GM12878 (cell line): Measurements from ENCODE around the gene SOAT2. TPM values are rescaled to one million over a fixed set of nuclear protein-coding genes. Genes with fewer than 3 reads are reported as not detected.

Experiments
- BHLHE40 ChIP-seq, 2 experiments: fragments of 450-650 bp in 1 of 2; IDR thresholded peaks; 2 replicates each; pipeline ENCODE4 v1.6.1; 2011 to 2017; ENCODE audit warnings: low read depth in 2 of 2, borderline replicate concordance in 1 of 2, improper control_type of control experiment in 1 of 2, low read length in 1 of 2, mild to moderate bottlenecking in 1 of 2
- EZH2 ChIP-seq: IDR thresholded peaks from 2 replicates; pipeline ENCODE4 v1.6.1; 2012; ENCODE audit warnings: low read depth, mild to moderate bottlenecking, control low read depth, inconsistent platforms, low read length, borderline replicate concordance; ENCODE audit not compliant: control insufficient read depth
- JUNB ChIP-seq: IDR thresholded peaks from 2 replicates; pipeline ENCODE4 v1.6.1; 2016; ENCODE audit warnings: antibody characterized with exemption, mild to moderate bottlenecking
- PAX5 ChIP-seq: IDR thresholded peaks from 2 replicates; pipeline ENCODE4 v1.6.1; 2011; ENCODE audit warnings: low read depth, low read length, borderline replicate concordance
- RELA ChIP-seq: fragments of 450-650 bp; IDR thresholded peaks from 2 replicates; pipeline ENCODE4 v1.8.0; 2014; ENCODE audit warnings: borderline replicate concordance; ENCODE audit not compliant: partially characterized antibody
- SIX5 ChIP-seq: IDR thresholded peaks from 2 replicates; pipeline ENCODE4 v1.6.1; 2011; ENCODE audit warnings: mild to moderate bottlenecking, low read depth, low read length, moderate library complexity; ENCODE audit not compliant: severe bottlenecking
- SMAD1 ChIP-seq: fragments of 450-650 bp; IDR thresholded peaks from 2 replicates; pipeline ENCODE4 v1.6.1; 2018; ENCODE audit warnings: mild to moderate bottlenecking, low read depth; ENCODE audit not compliant: partially characterized antibody
- SUZ12 ChIP-seq: fragments of 200-600 bp; sonication (generic); IDR thresholded peaks from one replicate; pipeline ENCODE4 v1.6.1; 2018; ENCODE audit warnings: antibody characterized with exemption, mild to moderate bottlenecking; ENCODE audit not compliant: unreplicated experiment
- USF1 ChIP-seq: IDR thresholded peaks from 2 replicates; pipeline ENCODE4 v1.6.1; 2011; ENCODE audit warnings: borderline replicate concordance, low read depth, mild to moderate bottlenecking, moderate library complexity, mixed read lengths, low read length; ENCODE audit not compliant: insufficient read depth; ENCODE audit errors: extremely low read length
- USF2 ChIP-seq: IDR thresholded peaks from 2 replicates; pipeline ENCODE4 v1.6.1; 2011; ENCODE audit warnings: low read depth, low read length, improper control_type of control experiment, borderline replicate concordance
- WRNIP1 ChIP-seq: IDR thresholded peaks from 2 replicates; pipeline ENCODE4 v1.6.1; 2011; ENCODE audit warnings: low read depth, low read length, improper control_type of control experiment, borderline replicate concordance
- ZNF217 ChIP-seq: fragments of 450-650 bp; IDR thresholded peaks from 2 replicates; pipeline ENCODE4 v1.6.1; 2017; ENCODE audit warnings: antibody characterized with exemption, mild to moderate bottlenecking
- ZNF274 ChIP-seq: IDR thresholded peaks from one replicate; pipeline ENCODE4 v1.8.0; 2011; ENCODE audit not compliant: insufficient read length, insufficient read depth
- polyA plus RNA-seq, 11 experiments: library from polyadenylated mRNA; depleted of rRNA in 4 of 11; unstranded in 6 of 11; stranded (reverse) in 5 of 11; fragments of >200 nt; fragmentation: Nextera tagmentation in 4 of 11; fragmentation: Illumina TruSeq in 1 of 11; extraction: Ambion mirVana in 4 of 11; extraction: Trizol in 1 of 11; gene quantifications; 1 replicate in 1 of 11; 2 replicates in 10 of 11; pipeline versions ENCODE4 v1.2.1 to v1.2.3, GENCODE V29; 2011 to 2016; ENCODE audit warnings: inconsistent platforms in 2 of 11, missing spikeins in 2 of 11, low read depth in 1 of 11
- total RNA-seq, 4 experiments: library from RNA; depleted of rRNA in 3 of 4; stranded (reverse); fragments of >200 nt in 3 of 4; fragmentation: Illumina TruSeq in 1 of 4; extraction: Trizol in 1 of 4; gene quantifications; 2 replicates each; pipeline versions ENCODE4 v1.2.1 to v1.2.3, GENCODE V29; 2013 to 2021
- TF ChIP-seq, protein P1 (sequence below): IDR thresholded peaks from 2 replicates; pipeline ENCODE4 v1.6.1; 2011; ENCODE audit warnings: low read depth, mild to moderate bottlenecking, low read length, moderate library complexity, borderline replicate concordance; ENCODE audit errors: extremely low read depth
- TF ChIP-seq, protein P2 (sequence below): IDR thresholded peaks from 2 replicates; pipeline ENCODE4 v1.6.1; 2012; ENCODE audit warnings: mild to moderate bottlenecking, low read depth, low read length
- TF ChIP-seq, protein P3 (sequence below): fragments of 450-650 bp; formaldehyde crosslinking; IDR thresholded peaks from 2 replicates; pipeline ENCODE4 v1.4.0; 2020; ENCODE audit warnings: mild to moderate bottlenecking, moderate library complexity
- TF ChIP-seq, protein P4 (sequence below): IDR thresholded peaks from 2 replicates; pipeline ENCODE4 v1.6.1; 2012; ENCODE audit warnings: low read depth, low read length, improper control_type of control experiment

Gene SOAT2
- total and polyA plus RNA-seq, 10 of the 15 experiments (the other 5 are each of a cell fraction or from before 2014, with no cell fraction given), result 0.08 to 1.7 (median 0.69) TPM

- no peak for TF ChIP-seq SIX5
- no peak for TF ChIP-seq WRNIP1
- TF ChIP-seq, protein P1, sequence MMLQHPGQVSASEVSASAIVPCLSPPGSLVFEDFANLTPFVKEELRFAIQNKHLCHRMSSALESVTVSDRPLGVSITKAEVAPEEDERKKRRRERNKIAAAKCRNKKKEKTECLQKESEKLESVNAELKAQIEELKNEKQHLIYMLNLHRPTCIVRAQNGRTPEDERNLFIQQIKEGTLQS, result no peak
- TF ChIP-seq USF1, result no peak
- TF ChIP-seq, protein P2, sequence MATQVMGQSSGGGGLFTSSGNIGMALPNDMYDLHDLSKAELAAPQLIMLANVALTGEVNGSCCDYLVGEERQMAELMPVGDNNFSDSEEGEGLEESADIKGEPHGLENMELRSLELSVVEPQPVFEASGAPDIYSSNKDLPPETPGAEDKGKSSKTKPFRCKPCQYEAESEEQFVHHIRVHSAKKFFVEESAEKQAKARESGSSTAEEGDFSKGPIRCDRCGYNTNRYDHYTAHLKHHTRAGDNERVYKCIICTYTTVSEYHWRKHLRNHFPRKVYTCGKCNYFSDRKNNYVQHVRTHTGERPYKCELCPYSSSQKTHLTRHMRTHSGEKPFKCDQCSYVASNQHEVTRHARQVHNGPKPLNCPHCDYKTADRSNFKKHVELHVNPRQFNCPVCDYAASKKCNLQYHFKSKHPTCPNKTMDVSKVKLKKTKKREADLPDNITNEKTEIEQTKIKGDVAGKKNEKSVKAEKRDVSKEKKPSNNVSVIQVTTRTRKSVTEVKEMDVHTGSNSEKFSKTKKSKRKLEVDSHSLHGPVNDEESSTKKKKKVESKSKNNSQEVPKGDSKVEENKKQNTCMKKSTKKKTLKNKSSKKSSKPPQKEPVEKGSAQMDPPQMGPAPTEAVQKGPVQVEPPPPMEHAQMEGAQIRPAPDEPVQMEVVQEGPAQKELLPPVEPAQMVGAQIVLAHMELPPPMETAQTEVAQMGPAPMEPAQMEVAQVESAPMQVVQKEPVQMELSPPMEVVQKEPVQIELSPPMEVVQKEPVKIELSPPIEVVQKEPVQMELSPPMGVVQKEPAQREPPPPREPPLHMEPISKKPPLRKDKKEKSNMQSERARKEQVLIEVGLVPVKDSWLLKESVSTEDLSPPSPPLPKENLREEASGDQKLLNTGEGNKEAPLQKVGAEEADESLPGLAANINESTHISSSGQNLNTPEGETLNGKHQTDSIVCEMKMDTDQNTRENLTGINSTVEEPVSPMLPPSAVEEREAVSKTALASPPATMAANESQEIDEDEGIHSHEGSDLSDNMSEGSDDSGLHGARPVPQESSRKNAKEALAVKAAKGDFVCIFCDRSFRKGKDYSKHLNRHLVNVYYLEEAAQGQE, result no peak
- TF ChIP-seq JUNB, result no peak
- no peak for TF ChIP-seq ZNF274
- TF ChIP-seq, protein P3, sequence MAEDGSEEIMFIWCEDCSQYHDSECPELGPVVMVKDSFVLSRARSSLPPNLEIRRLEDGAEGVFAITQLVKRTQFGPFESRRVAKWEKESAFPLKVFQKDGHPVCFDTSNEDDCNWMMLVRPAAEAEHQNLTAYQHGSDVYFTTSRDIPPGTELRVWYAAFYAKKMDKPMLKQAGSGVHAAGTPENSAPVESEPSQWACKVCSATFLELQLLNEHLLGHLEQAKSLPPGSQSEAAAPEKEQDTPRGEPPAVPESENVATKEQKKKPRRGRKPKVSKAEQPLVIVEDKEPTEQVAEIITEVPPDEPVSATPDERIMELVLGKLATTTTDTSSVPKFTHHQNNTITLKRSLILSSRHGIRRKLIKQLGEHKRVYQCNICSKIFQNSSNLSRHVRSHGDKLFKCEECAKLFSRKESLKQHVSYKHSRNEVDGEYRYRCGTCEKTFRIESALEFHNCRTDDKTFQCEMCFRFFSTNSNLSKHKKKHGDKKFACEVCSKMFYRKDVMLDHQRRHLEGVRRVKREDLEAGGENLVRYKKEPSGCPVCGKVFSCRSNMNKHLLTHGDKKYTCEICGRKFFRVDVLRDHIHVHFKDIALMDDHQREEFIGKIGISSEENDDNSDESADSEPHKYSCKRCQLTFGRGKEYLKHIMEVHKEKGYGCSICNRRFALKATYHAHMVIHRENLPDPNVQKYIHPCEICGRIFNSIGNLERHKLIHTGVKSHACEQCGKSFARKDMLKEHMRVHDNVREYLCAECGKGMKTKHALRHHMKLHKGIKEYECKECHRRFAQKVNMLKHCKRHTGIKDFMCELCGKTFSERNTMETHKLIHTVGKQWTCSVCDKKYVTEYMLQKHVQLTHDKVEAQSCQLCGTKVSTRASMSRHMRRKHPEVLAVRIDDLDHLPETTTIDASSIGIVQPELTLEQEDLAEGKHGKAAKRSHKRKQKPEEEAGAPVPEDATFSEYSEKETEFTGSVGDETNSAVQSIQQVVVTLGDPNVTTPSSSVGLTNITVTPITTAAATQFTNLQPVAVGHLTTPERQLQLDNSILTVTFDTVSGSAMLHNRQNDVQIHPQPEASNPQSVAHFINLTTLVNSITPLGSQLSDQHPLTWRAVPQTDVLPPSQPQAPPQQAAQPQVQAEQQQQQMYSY, result no peak
- no peak for TF ChIP-seq ZNF217
- no peak for TF ChIP-seq EZH2
- TF ChIP-seq, protein P4, sequence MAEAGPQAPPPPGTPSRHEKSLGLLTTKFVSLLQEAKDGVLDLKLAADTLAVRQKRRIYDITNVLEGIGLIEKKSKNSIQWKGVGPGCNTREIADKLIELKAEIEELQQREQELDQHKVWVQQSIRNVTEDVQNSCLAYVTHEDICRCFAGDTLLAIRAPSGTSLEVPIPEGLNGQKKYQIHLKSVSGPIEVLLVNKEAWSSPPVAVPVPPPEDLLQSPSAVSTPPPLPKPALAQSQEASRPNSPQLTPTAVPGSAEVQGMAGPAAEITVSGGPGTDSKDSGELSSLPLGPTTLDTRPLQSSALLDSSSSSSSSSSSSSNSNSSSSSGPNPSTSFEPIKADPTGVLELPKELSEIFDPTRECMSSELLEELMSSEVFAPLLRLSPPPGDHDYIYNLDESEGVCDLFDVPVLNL, result no peak
- 0 out of 2 replicates have a peak, but pooled peaks have one; percentile 11 for TF ChIP-seq PAX5
- 0 out of 4 replicates have a peak, but pooled peaks of 1 of the 2 experiments have one; percentile 3 for TF ChIP-seq BHLHE40 (IDR thresholded peaks at IDR 0.05; ENCODE audit: borderline replicate concordance in 1 of 2, low read depth in 2 of 2, low read length in 1 of 2)
- no peak for TF ChIP-seq USF2
- TF ChIP-seq SUZ12, result no peak
- TF ChIP-seq SMAD1, result no peak
- no peak for TF ChIP-seq RELA
Measured at GRCh38 chr12:53054112-53054878, 49.0 kb upstream of the SOAT2 start (continued).
